ENCODE measurements around the gene SYT7.

SYT7 gene

GRCh38 chr11:61585115-61585514 is 4.2 kb upstream of the SYT7 start:
- no peak for DNase-seq (ENCODE audit: low read depth in 2 of 2)

GRCh38 chr11:61581931-61582330 is 1.1 kb upstream of the SYT7 start:
- no peak for DNase-seq (ENCODE audit: low read depth in 2 of 2)

GRCh38 chr11:61580271-61580888 is 496 bp downstream of the SYT7 start:
- DNase-seq (ENCODE audit: low read depth in 2 of 2): no peak

- DNase-seq (ENCODE audit: low read depth in 2 of 2): no peak
Observed at GRCh38 chr11:61579676-61580270, 1.1 kb downstream of the SYT7 start.

- DNase-seq (ENCODE audit: low read depth in 2 of 2): no peak
Observed at GRCh38 chr11:61578819-61579675, 1.8 kb downstream of the SYT7 start.

GRCh38 chr11:61577383-61578118 is 3.3 kb downstream of the SYT7 start:
- no peak for DNase-seq (ENCODE audit: low read depth in 2 of 2)

GRCh38 chr11:61575886-61576861 is 4.7 kb downstream of the SYT7 start:
- DNase-seq (ENCODE audit: low read depth in 2 of 2): no peak

- no peak for DNase-seq (ENCODE audit: low read depth in 2 of 2)
Observed at GRCh38 chr11:61574611-61575010, 6.3 kb downstream of the SYT7 start.

GRCh38 chr11:61572913-61573312 is 8.0 kb downstream of the SYT7 start:
- no peak for DNase-seq (ENCODE audit: low read depth in 2 of 2)

GRCh38 chr11:61571869-61572268 is 9.0 kb downstream of the SYT7 start:
- DNase-seq (ENCODE audit: low read depth in 2 of 2): no peak

- DNase-seq (ENCODE audit: low read depth in 2 of 2): no peak
Observed at GRCh38 chr11:61571337-61571736, 9.5 kb downstream of the SYT7 start.

- DNase-seq (ENCODE audit: low read depth in 2 of 2): no peak
Observed at GRCh38 chr11:61569701-61570100, 11.2 kb downstream of the SYT7 start.

GRCh38 chr11:61569018-61569417 is 11.9 kb downstream of the SYT7 start:
- no peak for DNase-seq (ENCODE audit: low read depth in 2 of 2)

GRCh38 chr11:61567286-61568061 is 13.4 kb downstream of the SYT7 start:
- peak; percentile 27 to 53 for DNase-seq (ENCODE audit: low read depth in 2 of 2)

GRCh38 chr11:61564936-61565696 is 15.8 kb downstream of the SYT7 start:
- DNase-seq (ENCODE audit: low read depth in 2 of 2): no peak

- no peak for DNase-seq (ENCODE audit: low read depth in 2 of 2)
Observed at GRCh38 chr11:61560751-61561150, 20.1 kb downstream of the SYT7 start.

- no peak for DNase-seq (ENCODE audit: low read depth in 2 of 2)
Observed at GRCh38 chr11:61556621-61557020, 24.3 kb downstream of the SYT7 start.

- DNase-seq (ENCODE audit: low read depth in 2 of 2): no peak
Observed at GRCh38 chr11:61555978-61556377, 24.9 kb downstream of the SYT7 start.

Data from stimulated activated CD8-positive, alpha-beta memory T cell treated with anti-CD3 and anti-CD28 coated beads, Interleukin-7, amount 100 ng/mL, for 1 hour (primary cell).